ENCODE measurements around the gene ERN2. TPM values are rescaled to one million over a fixed set of nuclear protein-coding genes. Genes with fewer than 3 reads are reported as not detected.

ERN2 gene
- total and polyA plus RNA-seq, 2 of the 13 experiments (the other 11 are each of a cell fraction or from before 2014, with no cell fraction given) = 2.2 to 3.5 TPM

DNA sequence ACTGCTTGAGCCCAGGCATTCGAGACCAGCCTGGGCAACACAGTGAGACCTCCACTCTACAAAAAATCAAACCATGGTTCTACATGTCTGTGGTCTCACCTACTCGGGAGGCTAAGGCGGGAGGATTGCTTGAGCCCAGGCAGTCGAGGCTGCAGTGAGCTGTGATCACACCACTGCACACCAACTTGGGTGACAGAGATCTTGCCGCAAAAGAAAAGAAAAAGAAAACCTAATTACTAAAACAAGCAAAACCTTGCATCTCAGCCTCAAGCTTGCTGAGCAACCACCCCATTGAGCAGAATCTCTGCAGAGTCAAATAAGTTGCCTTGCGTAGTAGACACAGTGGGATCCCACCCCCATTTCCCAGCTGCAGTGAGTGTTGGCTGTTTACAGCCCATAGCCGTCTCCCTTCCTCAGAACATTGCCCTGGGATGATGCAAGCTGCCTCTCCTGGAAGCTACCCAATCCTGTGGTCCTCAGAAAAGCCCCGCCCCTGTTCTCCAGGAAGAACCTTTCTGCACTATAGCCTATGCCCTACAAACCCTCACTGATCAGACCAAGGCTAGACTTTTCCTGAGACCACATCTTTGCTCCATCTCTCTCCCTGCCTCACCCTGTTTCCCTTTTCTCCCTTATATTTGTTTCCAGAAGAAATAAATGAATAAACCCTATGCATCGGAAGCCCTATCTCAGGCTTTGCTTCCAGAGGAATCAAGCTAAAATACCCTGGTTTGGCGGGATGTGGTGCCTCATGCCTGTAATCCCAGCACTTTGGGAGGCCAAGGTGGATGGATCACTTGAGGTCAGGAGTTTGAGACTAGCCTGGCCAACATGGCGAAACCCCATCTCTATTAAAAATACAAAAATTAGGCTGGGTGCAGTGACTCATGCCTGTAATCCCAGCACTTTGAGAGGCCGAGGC, 16.7 kb upstream of the ERN2 start (continued):
- TF ChIP-seq CHD4 (IDR thresholded peaks at IDR 0.05; ENCODE audit: borderline replicate concordance, low read length) (no peak), HINFP (CRISPR knock-in tag; IDR thresholded peaks at IDR 0.05; ENCODE audit: low read depth) (no peak), FOXP1 (IDR thresholded peaks at IDR 0.05) (no peak), FOXP1 (CRISPR knock-in tag; IDR thresholded peaks at IDR 0.05) (peak; percentile 31; the same call in 1 of the 2 replicates), ARNT (IDR thresholded peaks at IDR 0.05) (no peak), ZNF687 (CRISPR knock-in tag; IDR thresholded peaks at IDR 0.05) (no peak), GZF1 (CRISPR knock-in tag; IDR thresholded peaks at IDR 0.05) (no peak), ELF3 (CRISPR knock-in tag; IDR thresholded peaks at IDR 0.05) (peak; percentile 37; the same call in 1 of the 2 replicates), EP300 (IDR thresholded peaks at IDR 0.05; ENCODE audit: low read depth in 2 of 2, low read length in 2 of 2) (no peak), EP300 (CRISPR knock-in tag; IDR thresholded peaks at IDR 0.05; ENCODE audit: borderline replicate concordance) (no peak), HOMEZ (CRISPR knock-in tag; IDR thresholded peaks at IDR 0.05; ENCODE audit: low read depth) (0 out of 2 replicates have a peak, but pooled peaks have one; percentile 16), ZFP1 (CRISPR knock-in tag; IDR thresholded peaks at IDR 0.05) (no peak), PATZ1 (CRISPR knock-in tag; IDR thresholded peaks at IDR 0.05) (no peak), ZNF12 (CRISPR knock-in tag; IDR thresholded peaks at IDR 0.05) (0 out of 2 replicates have a peak, but pooled peaks have one; percentile 33), USF2 (IDR thresholded peaks at IDR 0.05; ENCODE audit: low read depth, low read length) (no peak), USF2 (CRISPR knock-in tag; IDR thresholded peaks at IDR 0.05; ENCODE audit: borderline replicate concordance) (no peak)
- TF ChIP-seq, protein P1, sequence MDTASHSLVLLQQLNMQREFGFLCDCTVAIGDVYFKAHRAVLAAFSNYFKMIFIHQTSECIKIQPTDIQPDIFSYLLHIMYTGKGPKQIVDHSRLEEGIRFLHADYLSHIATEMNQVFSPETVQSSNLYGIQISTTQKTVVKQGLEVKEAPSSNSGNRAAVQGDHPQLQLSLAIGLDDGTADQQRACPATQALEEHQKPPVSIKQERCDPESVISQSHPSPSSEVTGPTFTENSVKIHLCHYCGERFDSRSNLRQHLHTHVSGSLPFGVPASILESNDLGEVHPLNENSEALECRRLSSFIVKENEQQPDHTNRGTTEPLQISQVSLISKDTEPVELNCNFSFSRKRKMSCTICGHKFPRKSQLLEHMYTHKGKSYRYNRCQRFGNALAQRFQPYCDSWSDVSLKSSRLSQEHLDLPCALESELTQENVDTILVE (CRISPR knock-in tag; IDR thresholded peaks at IDR 0.05) = no peak

Measured in HepG2 (cell line).